ENCODE measurements around the gene SORL1. TPM values are rescaled to one million over a fixed set of nuclear protein-coding genes. Genes with fewer than 3 reads are reported as not detected.

Gene SORL1
- total RNA-seq, 1 donor from 2014 or later, result 28.4 TPM

DNA sequence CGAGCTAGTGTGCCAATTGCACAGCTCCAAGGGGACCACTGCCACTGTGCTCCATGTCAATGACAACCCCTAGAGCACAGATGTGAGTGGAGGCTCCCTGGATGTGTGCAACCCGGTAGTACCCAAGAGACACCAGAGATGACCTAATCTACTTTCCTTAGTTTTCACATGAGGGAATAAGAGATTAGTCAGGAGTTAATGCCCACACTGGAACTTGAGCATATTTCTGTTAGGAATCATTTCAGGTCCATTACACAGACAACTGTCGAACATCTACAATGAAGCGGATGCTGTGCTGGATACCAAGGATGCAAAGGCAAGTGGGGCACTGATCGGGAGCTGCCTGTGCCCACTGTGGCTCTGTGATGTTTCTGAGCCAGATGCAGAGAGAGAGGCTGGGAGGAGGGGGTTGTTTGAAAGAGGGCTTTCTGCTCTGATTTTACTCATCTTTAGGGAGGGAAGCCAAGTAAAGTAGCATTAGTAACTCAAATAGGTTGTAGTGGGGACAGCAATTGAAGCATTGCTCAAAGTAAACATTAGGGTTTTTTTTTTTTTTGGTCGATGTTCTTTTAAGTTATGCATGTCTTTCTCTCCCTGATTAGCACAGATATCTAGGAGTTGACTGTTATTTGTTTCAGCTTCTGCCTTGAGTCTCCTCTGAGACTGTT, 83.1 kb downstream of the SORL1 start:
- intact Hi-C loops (cut with micrococcal nuclease), result loop anchor here (5.0 kb wide), 1 partner anchor 83 kb away; the partner anchor contains the start of genes SORL1 and SORL1-AS1
- peaks cover 37% of the 10 kb centered on the region for H3K4me1 Mint-ChIP-seq

DNA sequence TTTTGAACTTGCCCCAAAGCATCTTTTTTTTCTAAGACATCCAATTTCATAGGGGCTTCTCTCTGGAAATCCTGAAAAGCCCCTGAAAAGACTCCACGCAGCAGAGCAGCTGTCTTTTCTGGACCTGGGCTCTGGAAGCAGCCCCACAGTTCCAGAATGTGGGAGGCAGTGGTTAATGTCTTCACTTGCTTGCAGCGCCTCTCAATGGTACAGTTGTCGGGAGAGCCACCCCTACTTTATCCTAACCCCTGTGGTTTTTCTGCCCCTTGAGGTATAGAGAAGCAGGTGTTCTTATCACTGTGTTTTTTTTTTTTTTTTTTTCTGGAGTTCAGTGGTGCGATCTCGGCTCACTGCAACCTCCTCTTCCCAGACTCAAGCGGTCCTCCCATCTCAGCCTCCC, 84.0 kb downstream of the SORL1 start:
- Mint-ChIP-seq H3K36me3 (ENCODE audit: low read depth) (peaks cover 71% of the 10 kb centered on the region), H3K4me1 (peaks cover 35% of the 10 kb centered on the region)

More for the DNA sequence above, 83.1 kb downstream of the SORL1 start:
- peak; percentile 43 for DNase-seq
- Mint-ChIP-seq H3K27ac (no peak overlapping the region), H3K36me3 (ENCODE audit: low read depth) (peaks cover 72% of the 10 kb centered on the region), H3K9me3 (peaks cover 3% of the 10 kb centered on the region), H3K4me3 (no peak overlapping the region), H3K27me3 (no peaks in the 10 kb centered on the region)

DNA sequence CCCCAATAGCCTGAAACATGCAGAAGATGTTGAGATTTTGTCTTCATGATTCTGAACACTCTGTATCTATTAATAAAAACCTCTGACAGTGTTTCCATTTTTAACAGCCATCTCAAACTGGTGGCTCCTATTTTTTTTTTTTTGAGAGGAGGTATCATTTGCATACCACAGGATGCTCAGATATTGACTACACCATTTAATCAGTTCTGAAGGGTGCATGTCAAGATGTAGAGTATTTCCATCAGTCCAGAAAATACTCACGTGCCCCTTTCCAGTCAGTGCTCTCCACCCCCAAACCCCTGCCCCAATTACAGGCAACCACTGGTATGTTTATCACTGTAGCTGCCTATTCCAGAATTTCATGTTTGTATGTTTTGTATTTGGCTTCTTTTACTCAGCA, 85.9 kb downstream of the SORL1 start:
- H3K4me1 Mint-ChIP-seq, result peaks cover 32% of the 10 kb centered on the region
- no peak overlapping the region for H3K4me3 Mint-ChIP-seq
- intact Hi-C loops (cut with micrococcal nuclease), result loop anchor here (5.0 kb wide), 1 partner anchor 86 kb away; the partner anchor contains the start of genes SORL1 and SORL1-AS1
- H3K27me3 Mint-ChIP-seq, result no peaks in the 10 kb centered on the region
- H3K9me3 Mint-ChIP-seq, result no peaks in the 10 kb centered on the region
- peaks cover 71% of the 10 kb centered on the region for H3K36me3 Mint-ChIP-seq (ENCODE audit: low read depth)
- H3K27ac Mint-ChIP-seq, result no peak overlapping the region
- DNase-seq, result peak; percentile 51

More for the DNA sequence above, 84.0 kb downstream of the SORL1 start:
- H3K27ac Mint-ChIP-seq, result no peak overlapping the region
- no peaks in the 10 kb centered on the region for H3K9me3 Mint-ChIP-seq
- no peaks in the 10 kb centered on the region for H3K27me3 Mint-ChIP-seq
- peak; percentile 41 for DNase-seq
- no peak overlapping the region for H3K4me3 Mint-ChIP-seq
- intact Hi-C loops (cut with micrococcal nuclease), result loop anchor here (5.0 kb wide), 1 partner anchor 84 kb away; the partner anchor contains the start of genes SORL1 and SORL1-AS1

DNA sequence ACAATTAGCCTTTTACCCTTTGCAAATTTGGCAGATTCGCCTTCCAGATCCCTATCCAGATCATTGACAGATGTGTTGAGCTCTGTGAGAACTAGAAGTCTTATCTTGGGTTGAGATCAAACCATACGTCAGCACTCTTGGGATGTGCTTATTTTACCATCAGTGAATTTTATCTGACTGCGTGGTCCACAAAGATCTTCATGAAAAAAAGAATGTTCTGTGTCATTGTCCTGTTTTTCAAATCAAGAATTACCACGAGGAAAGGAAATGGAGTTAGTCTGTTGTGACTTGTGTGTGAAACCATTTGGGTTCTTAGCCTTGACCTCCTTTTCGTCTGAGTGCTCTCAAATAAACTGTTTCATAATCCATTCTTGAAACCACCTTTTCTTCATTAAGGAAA, 86.9 kb downstream of the SORL1 start:
- Mint-ChIP-seq H3K4me3 (no peak overlapping the region), H3K9me3 (no peaks in the 10 kb centered on the region), H3K4me1 (peaks cover 28% of the 10 kb centered on the region), H3K27ac (no peak overlapping the region), H3K36me3 (ENCODE audit: low read depth) (peaks cover 74% of the 10 kb centered on the region), H3K27me3 (no peaks in the 10 kb centered on the region)
- DNase-seq, result no peak
- intact Hi-C loops (cut with micrococcal nuclease), result loop anchor here (5.0 kb wide), 1 partner anchor 87 kb away; the partner anchor contains the start of genes SORL1 and SORL1-AS1

DNA sequence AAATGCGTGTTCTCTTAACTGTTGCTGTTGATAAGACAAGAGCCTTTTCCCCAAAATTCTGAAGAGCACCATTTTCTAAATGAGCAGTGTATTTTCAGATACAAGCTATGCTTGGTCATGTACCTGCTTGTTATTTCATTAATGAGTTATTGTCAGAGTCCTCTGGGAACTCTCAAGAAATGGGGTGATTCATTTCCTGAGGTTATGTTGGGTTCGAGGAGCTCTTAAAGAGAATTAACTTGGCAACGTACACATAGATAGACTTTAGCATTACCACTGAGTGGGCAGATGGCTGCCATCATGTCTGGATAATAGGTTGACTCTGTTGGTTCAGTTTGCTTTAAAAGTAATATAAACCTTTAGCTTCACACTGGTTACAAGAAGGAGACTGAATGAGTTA, 88.5 kb downstream of the SORL1 start:
- intact Hi-C loops (cut with micrococcal nuclease), result loop anchor here (5.0 kb wide), 1 partner anchor 42 kb away; no protein-coding TSS in a partner anchor
- Mint-ChIP-seq H3K4me3 (no peak overlapping the region), H3K36me3 (ENCODE audit: low read depth) (peaks cover 75% of the 10 kb centered on the region), H3K4me1 (peaks cover 41% of the 10 kb centered on the region), H3K27ac (no peak overlapping the region), H3K27me3 (no peaks in the 10 kb centered on the region), H3K9me3 (no peaks in the 10 kb centered on the region)
- peak; percentile 40 for DNase-seq

DNA sequence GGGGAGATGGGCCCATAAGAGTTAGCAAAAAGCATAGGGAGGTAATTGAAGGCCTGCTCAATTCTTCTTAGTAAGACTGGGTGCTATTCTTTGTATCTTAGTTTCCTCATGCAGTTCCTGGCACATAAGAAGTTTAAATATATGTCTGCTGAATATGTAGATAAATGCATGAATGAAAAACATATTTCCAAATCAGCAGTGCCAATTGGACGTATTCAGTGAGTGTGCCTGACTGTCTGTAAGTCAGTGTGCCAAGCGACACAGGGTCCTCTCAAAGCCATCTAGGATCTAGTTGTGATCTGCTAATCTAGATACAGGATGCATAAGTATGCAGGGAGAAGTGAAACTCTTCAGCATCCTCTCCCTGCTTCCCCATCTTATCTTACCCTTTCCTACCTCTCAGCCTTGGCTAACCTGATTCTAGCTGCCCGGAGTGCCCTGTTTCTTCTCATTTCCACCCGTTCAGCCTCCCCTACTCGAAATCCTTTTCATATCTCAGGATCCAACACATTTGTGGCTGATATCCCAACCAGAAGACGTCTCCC, 91.8 kb downstream of the SORL1 start:
- H3K4me1 Mint-ChIP-seq, result peaks cover 32% of the 10 kb centered on the region
- no peaks in the 10 kb centered on the region for H3K27me3 Mint-ChIP-seq
- intact Hi-C loops (cut with micrococcal nuclease), result loop anchor here (5.0 kb wide), 1 partner anchor 38 kb away; no protein-coding TSS in a partner anchor
- no peak overlapping the region for H3K4me3 Mint-ChIP-seq
- H3K27ac Mint-ChIP-seq, result peak overlapping the region; percentile 13
- peak; percentile 35 for DNase-seq
- H3K36me3 Mint-ChIP-seq (ENCODE audit: low read depth), result peaks cover 75% of the 10 kb centered on the region
- H3K9me3 Mint-ChIP-seq, result no peaks in the 10 kb centered on the region

DNA sequence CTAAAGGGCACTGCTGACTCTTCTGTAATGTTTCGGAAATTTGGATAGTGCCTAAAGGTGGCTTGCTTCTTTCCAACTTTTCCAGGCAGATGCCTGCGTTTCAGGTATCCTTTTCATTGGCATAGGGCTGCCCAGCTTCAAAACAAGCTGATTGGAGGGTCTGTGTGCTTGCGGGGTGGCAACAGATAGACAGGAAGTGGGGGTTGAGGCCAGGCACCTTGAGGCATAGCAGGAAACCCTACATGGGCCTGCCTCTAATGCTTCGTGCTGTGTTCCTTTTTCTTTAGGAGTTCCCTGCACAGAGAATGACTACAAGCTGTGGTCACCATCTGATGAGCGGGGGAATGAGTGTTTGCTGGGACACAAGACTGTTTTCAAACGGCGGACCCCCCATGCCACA, 92.8 kb downstream of the SORL1 start:
- intact Hi-C loops (cut with micrococcal nuclease), result loop anchor here (5.0 kb wide), 1 partner anchor 37 kb away; no protein-coding TSS in a partner anchor
- peaks cover 73% of the 10 kb centered on the region for H3K36me3 Mint-ChIP-seq (ENCODE audit: low read depth)
- no peaks in the 10 kb centered on the region for H3K27me3 Mint-ChIP-seq
- no peaks in the 10 kb centered on the region for H3K9me3 Mint-ChIP-seq
- peak overlapping the region; percentile 9 for H3K27ac Mint-ChIP-seq
- no peak overlapping the region for H3K4me3 Mint-ChIP-seq
- peak; percentile 62 for DNase-seq
- peaks cover 26% of the 10 kb centered on the region for H3K4me1 Mint-ChIP-seq

DNA sequence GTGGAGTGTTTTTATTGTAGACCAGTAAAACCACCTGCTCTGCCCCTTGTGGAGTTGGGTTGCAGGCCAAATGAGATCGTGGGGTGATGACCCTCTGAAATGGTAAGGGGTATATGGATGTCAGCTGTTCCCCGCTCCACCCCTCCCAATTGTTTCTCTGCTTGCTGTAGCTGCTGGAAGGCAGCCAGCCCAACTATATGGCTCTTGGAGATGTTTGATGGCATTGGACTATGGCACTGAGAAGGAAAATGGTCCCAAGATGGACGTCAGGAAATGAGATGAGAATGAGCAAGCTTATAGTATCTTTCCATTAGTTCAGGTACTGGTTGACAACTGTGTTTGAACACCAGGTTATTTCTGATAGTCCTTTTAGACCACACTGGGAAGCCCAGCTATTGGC, 95.5 kb downstream of the SORL1 start:
- Mint-ChIP-seq H3K4me3 (no peak overlapping the region), H3K27me3 (no peaks in the 10 kb centered on the region), H3K9me3 (no peaks in the 10 kb centered on the region), H3K4me1 (peaks cover 24% of the 10 kb centered on the region), H3K27ac (no peak overlapping the region), H3K36me3 (ENCODE audit: low read depth) (peaks cover 64% of the 10 kb centered on the region)
- DNase-seq, result peak; percentile 49
- intact Hi-C loops (cut with micrococcal nuclease), result no loop called here

DNA sequence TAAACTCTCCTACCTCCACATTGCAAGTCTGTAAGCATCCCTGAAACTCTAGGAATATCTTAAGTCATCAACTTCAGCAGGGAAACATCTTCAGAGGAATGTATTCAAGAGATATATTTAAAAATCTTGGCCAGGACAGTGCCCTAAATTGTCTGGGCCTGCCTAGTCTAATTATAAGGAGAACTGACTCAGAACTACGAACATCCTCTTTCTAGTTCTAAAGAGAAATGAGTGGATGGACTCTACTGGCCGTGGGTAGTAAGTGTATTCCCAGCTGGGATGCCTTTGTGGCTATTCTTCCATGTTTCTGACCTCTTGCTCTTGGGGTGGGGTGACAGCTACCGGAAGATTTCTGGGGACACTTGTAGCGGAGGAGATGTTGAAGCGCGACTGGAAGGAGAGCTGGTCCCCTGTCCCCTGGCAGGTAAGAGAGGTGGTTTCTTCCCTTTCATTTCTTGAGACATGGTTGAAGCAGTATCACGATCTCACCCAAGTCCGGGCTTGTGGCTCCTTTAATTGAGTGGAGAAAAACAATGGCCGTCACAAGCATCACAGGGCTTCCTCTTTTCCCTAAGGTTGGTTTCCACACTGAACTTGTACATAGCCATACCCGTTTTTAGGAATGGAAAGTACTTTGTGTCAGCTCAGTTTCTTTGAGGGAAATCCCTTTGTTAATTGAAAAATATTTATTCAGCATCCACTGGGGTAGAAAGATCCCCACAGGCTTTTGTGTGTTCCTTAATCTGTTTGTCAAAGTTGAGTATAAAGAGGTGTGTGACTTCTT, 98.3 kb downstream of the SORL1 start:
- Mint-ChIP-seq H3K4me3 (no peak overlapping the region), H3K9me3 (no peaks in the 10 kb centered on the region), H3K36me3 (ENCODE audit: low read depth) (peaks cover 61% of the 10 kb centered on the region), H3K27ac (no peak overlapping the region), H3K27me3 (no peaks in the 10 kb centered on the region), H3K4me1 (peaks cover 12% of the 10 kb centered on the region)
- intact Hi-C loops (cut with micrococcal nuclease), result no loop called here
- no peak for DNase-seq

DNA sequence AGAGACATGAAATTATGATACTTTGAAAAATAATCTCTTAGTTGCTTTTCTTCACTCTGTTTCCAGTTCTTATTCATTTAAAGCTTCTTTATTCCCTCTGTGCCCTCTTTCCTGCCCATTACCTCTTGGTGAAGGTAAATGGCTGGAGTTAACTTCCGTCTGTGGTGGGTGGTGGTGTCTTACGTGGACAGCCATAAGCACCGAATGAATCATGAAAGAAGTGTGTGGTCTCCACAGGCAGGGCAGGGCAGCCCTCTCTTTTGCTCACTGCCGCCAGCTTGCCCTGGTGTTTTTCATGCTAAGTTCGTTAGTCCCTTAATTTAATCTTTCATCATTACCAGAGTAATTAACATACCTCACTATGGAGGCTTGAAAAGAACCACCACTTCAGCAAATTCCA, 99.3 kb downstream of the SORL1 start:
- no peaks in the 10 kb centered on the region for H3K9me3 Mint-ChIP-seq
- intact Hi-C loops (cut with micrococcal nuclease), result no loop called here
- H3K27me3 Mint-ChIP-seq, result no peaks in the 10 kb centered on the region
- peaks cover 63% of the 10 kb centered on the region for H3K36me3 Mint-ChIP-seq (ENCODE audit: low read depth)
- H3K4me1 Mint-ChIP-seq, result peaks cover 7% of the 10 kb centered on the region
- DNase-seq, result no peak
- no peak overlapping the region for H3K27ac Mint-ChIP-seq
- H3K4me3 Mint-ChIP-seq, result no peak overlapping the region

DNA sequence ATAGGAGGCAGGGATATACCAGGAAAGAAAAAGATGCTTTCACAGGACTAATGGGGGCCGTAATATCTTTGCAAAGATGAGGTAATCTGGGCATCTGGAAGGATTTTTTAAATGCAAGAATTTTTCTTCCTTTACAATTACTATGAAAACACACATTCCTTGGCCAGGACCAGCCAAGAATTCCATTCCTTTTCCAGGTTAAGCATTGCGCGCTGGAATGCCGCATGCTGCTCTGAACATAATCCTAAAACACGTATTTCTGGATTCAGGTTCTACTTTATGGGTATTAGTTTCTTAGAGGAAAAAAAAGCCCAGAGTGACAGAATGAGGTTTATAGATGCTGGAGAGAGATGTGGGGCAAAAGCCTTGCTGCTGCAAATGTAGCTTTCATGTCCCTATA, 100.0 kb downstream of the SORL1 start:
- Mint-ChIP-seq H3K27me3 (no peaks in the 10 kb centered on the region), H3K27ac (no peak overlapping the region), H3K4me1 (peaks cover 10% of the 10 kb centered on the region), H3K36me3 (ENCODE audit: low read depth) (peaks cover 64% of the 10 kb centered on the region), H3K9me3 (no peaks in the 10 kb centered on the region), H3K4me3 (no peak overlapping the region)
- no peak for DNase-seq
- intact Hi-C loops (cut with micrococcal nuclease), result no loop called here

DNA sequence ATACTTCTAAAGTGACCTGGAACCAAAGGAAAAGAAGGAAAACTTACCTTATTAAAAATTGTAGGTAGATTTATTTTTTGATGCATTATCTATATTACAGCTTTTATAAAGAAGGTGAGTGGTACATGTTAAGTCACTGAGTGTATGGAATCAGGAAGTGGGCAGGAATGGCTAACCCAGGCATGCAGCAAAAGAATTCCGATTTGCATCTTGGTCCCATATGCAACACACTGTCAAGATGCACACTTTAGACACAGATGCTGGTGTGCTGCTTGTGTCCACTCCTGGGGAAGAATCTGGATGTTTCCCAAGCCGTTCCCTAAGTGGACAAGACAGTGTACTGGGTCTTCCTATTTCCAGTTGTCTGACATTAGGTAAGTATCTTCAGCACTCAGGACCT, 100.5 kb downstream of the SORL1 start:
- no peaks in the 10 kb centered on the region for H3K27me3 Mint-ChIP-seq
- H3K9me3 Mint-ChIP-seq, result no peaks in the 10 kb centered on the region
- intact Hi-C loops (cut with micrococcal nuclease), result no loop called here
- peaks cover 12% of the 10 kb centered on the region for H3K4me1 Mint-ChIP-seq
- no peak overlapping the region for H3K27ac Mint-ChIP-seq
- H3K36me3 Mint-ChIP-seq (ENCODE audit: low read depth), result peaks cover 65% of the 10 kb centered on the region
- H3K4me3 Mint-ChIP-seq, result no peak overlapping the region
- DNase-seq, result no peak

DNA sequence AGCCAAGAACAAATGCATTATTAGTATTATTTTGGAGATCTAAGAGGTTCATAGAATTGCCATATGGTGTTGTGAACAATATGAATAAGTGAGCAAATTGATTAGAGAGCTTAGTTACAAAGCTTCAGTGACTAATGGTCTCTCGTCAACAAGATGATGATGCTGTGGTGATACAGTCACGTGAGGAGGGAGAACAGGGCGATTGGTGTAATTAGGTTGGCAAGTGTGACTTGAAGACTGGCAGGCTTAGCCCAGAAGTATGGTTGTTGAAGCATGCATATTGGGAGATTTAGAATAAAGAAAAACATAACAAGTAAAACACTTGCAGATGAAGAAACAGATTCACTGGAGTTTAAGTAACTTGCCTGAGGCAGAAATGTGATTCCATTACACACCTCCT, 101.3 kb downstream of the SORL1 start:
- Mint-ChIP-seq H3K27ac (no peak overlapping the region), H3K4me1 (peaks cover 12% of the 10 kb centered on the region), H3K27me3 (no peaks in the 10 kb centered on the region), H3K9me3 (no peaks in the 10 kb centered on the region), H3K4me3 (no peak overlapping the region), H3K36me3 (ENCODE audit: low read depth) (peaks cover 59% of the 10 kb centered on the region)
- intact Hi-C loops (cut with micrococcal nuclease), result no loop called here
- DNase-seq, result no peak

DNA sequence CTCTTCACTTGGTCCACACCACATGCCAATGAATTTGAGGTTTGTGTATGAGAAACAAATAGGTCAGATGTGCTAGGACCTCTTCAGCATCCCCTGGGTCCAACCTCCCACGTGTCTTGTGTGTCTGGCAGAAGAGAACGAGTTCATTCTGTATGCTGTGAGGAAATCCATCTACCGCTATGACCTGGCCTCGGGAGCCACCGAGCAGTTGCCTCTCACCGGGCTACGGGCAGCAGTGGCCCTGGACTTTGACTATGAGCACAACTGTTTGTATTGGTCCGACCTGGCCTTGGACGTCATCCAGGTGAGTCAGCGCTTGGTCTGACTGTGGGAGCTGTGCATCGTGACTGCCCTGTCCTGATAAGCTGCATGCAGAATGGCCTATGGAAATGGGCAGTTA, 101.7 kb downstream of the SORL1 start:
- peaks cover 60% of the 10 kb centered on the region for H3K36me3 Mint-ChIP-seq (ENCODE audit: low read depth)
- H3K4me3 Mint-ChIP-seq, result no peak overlapping the region
- intact Hi-C loops (cut with micrococcal nuclease), result no loop called here
- H3K9me3 Mint-ChIP-seq, result no peaks in the 10 kb centered on the region
- no peak for DNase-seq
- H3K4me1 Mint-ChIP-seq, result peaks cover 12% of the 10 kb centered on the region
- no peaks in the 10 kb centered on the region for H3K27me3 Mint-ChIP-seq
- no peak overlapping the region for H3K27ac Mint-ChIP-seq

Measured in activated CD4-positive, alpha-beta T cell treated with anti-CD3 and anti-CD28 coated beads, Interleukin-2, amount 10 ng/mL, durations not matched to agents 24 days and 14 days (primary cell).